Stimulated activated naive CD8-positive, alpha-beta T cell treated with anti-CD3 and anti-CD28 coated beads, Interleukin-15, amount 100 ng/mL, for 72 hours (primary cell): ENCODE results near the gene RAB40C.

Experiments
- ATAC-seq: fragments of 150-1000 bp; cut with Tn5 transposase; 2 replicates; pipeline ENCODE4 v1.10.0; 2021; ENCODE audit warnings: mild to moderate bottlenecking, moderate library complexity
- DNase-seq, 2 donors: peaks; one replicate each; pipeline ENCODE4 v3.0.0; 2021 to 2022
- H3K27ac Mint-ChIP-seq, 2 donors: one replicate each; pipeline ENCODE4 v1.8.0; 2022; ENCODE audit warnings: mild to moderate bottlenecking in 2 of 2, mixed read lengths in 2 of 2, moderate library complexity in 2 of 2
- H3K27me3 Mint-ChIP-seq: one replicate; pipeline ENCODE4 v1.8.0; 2022; ENCODE audit warnings: mixed read lengths
- H3K4me1 Mint-ChIP-seq: one replicate; pipeline ENCODE4 v1.8.0; 2022; ENCODE audit warnings: mild to moderate bottlenecking, mixed read lengths
- H3K4me3 Mint-ChIP-seq, 2 donors: one replicate each; pipeline ENCODE4 v1.8.0; 2022; ENCODE audit warnings: mild to moderate bottlenecking in 2 of 2, mixed read lengths in 2 of 2, moderate library complexity in 1 of 2
- H3K9me3 Mint-ChIP-seq, 2 donors: one replicate each; pipeline ENCODE4 v1.8.0; 2022; ENCODE audit warnings: mixed read lengths in 2 of 2

The RAB40C gene

GRCh38 chr16:608019-608418 lies 18.2 kb downstream of the RAB40C start:
- DNase-seq (peak in 1 of 2 donors; percentile 62), ATAC-seq (peak; percentile 94)
- Mint-ChIP-seq H3K4me1 (peaks cover 30% of the 10 kb centered on the region), H3K4me3 (peak overlapping the region in 1 of 2 donors; percentile 8), H3K27me3 (no peaks in the 10 kb centered on the region), H3K9me3 (no peaks in the 10 kb centered on the region), H3K27ac (no peak overlapping the region)

GRCh38 chr16:609316-609715 lies 19.4 kb downstream of the RAB40C start:
- DNase-seq: no peak
- H3K27me3 Mint-ChIP-seq: no peaks in the 10 kb centered on the region
- no peak for ATAC-seq
- H3K4me1 Mint-ChIP-seq: peaks cover 21% of the 10 kb centered on the region
- H3K27ac Mint-ChIP-seq: no peak overlapping the region
- H3K9me3 Mint-ChIP-seq: no peaks in the 10 kb centered on the region
- no peak overlapping the region for H3K4me3 Mint-ChIP-seq

GRCh38 chr16:609984-610383 lies 20.1 kb downstream of the RAB40C start:
- no peaks in the 10 kb centered on the region for H3K27me3 Mint-ChIP-seq
- no peaks in the 10 kb centered on the region for H3K9me3 Mint-ChIP-seq
- H3K27ac Mint-ChIP-seq: peak overlapping the region in 1 of 2 donors; percentile 37
- no peak overlapping the region for H3K4me3 Mint-ChIP-seq
- ATAC-seq (no peak), DNase-seq (no peak)
- H3K4me1 Mint-ChIP-seq: peaks cover 21% of the 10 kb centered on the region

- DNase-seq (peak; percentile 51 to 62), ATAC-seq (peak; percentile 73)
- peak overlapping the region in 1 of 2 donors; percentile 40 for H3K27ac Mint-ChIP-seq
- H3K9me3 Mint-ChIP-seq: no peaks in the 10 kb centered on the region
- H3K4me1 Mint-ChIP-seq: peaks cover 21% of the 10 kb centered on the region
- no peak overlapping the region for H3K4me3 Mint-ChIP-seq
- H3K27me3 Mint-ChIP-seq: no peaks in the 10 kb centered on the region
Measured at GRCh38 chr16:610513-611381, 20.9 kb downstream of the RAB40C start.

GRCh38 chr16:615122-615521 lies 25.3 kb downstream of the RAB40C start:
- DNase-seq (no peak), ATAC-seq (no peak)
- Mint-ChIP-seq H3K4me3 (no peak overlapping the region), H3K4me1 (peaks cover 5% of the 10 kb centered on the region), H3K27ac (no peak overlapping the region), H3K9me3 (no peaks in the 10 kb centered on the region), H3K27me3 (no peaks in the 10 kb centered on the region)

GRCh38 chr16:616733-617586 lies 27.1 kb downstream of the RAB40C start:
- H3K4me1 Mint-ChIP-seq: peaks cover 5% of the 10 kb centered on the region
- H3K27ac Mint-ChIP-seq: peak overlapping the region in 1 of 2 donors; percentile 27
- H3K4me3 Mint-ChIP-seq: no peak overlapping the region
- no peaks in the 10 kb centered on the region for H3K9me3 Mint-ChIP-seq
- no peak for ATAC-seq
- no peak for DNase-seq
- no peaks in the 10 kb centered on the region for H3K27me3 Mint-ChIP-seq

GRCh38 chr16:617855-618254 lies 28.0 kb downstream of the RAB40C start:
- Mint-ChIP-seq H3K27ac (no peak overlapping the region), H3K4me1 (peaks cover 5% of the 10 kb centered on the region), H3K27me3 (no peaks in the 10 kb centered on the region), H3K4me3 (no peak overlapping the region), H3K9me3 (no peaks in the 10 kb centered on the region)
- DNase-seq: no peak
- no peak for ATAC-seq

- H3K9me3 Mint-ChIP-seq: no peaks in the 10 kb centered on the region
- peaks cover 5% of the 10 kb centered on the region for H3K4me1 Mint-ChIP-seq
Measured at GRCh38 chr16:619476-620100, 29.7 kb downstream of the RAB40C start.

GRCh38 chr16:620700-621525 lies 31.0 kb downstream of the RAB40C start:
- Mint-ChIP-seq H3K27me3 (no peaks in the 10 kb centered on the region), H3K4me3 (no peak overlapping the region), H3K9me3 (no peaks in the 10 kb centered on the region), H3K27ac (no peak overlapping the region), H3K4me1 (peaks cover 5% of the 10 kb centered on the region)
- DNase-seq: no peak
- no peak for ATAC-seq

More at GRCh38 chr16:619476-620100, 29.7 kb downstream of the RAB40C start:
- ATAC-seq (no peak), DNase-seq (no peak)
- H3K4me3 Mint-ChIP-seq: no peak overlapping the region
- no peaks in the 10 kb centered on the region for H3K27me3 Mint-ChIP-seq
- H3K27ac Mint-ChIP-seq: no peak overlapping the region

GRCh38 chr16:621526-622105 lies 31.8 kb downstream of the RAB40C start:
- H3K27me3 Mint-ChIP-seq: no peaks in the 10 kb centered on the region
- no peak for ATAC-seq
- no peaks in the 10 kb centered on the region for H3K9me3 Mint-ChIP-seq
- H3K27ac Mint-ChIP-seq: no peak overlapping the region
- H3K4me3 Mint-ChIP-seq: no peak overlapping the region
- peaks cover 5% of the 10 kb centered on the region for H3K4me1 Mint-ChIP-seq
- DNase-seq: no peak

GRCh38 chr16:622920-623280 lies 33.0 kb downstream of the RAB40C start:
- no peaks in the 10 kb centered on the region for H3K27me3 Mint-ChIP-seq
- no peak overlapping the region for H3K4me3 Mint-ChIP-seq
- ATAC-seq (no peak), DNase-seq (no peak)
- H3K9me3 Mint-ChIP-seq: no peaks in the 10 kb centered on the region
- H3K27ac Mint-ChIP-seq: no peak overlapping the region
- peaks cover 5% of the 10 kb centered on the region for H3K4me1 Mint-ChIP-seq

- Mint-ChIP-seq H3K9me3 (no peaks in the 10 kb centered on the region), H3K27ac (no peak overlapping the region), H3K4me1 (peaks cover 5% of the 10 kb centered on the region), H3K4me3 (no peak overlapping the region), H3K27me3 (no peaks in the 10 kb centered on the region)
- no peak for ATAC-seq
- DNase-seq: no peak
Measured at GRCh38 chr16:624526-625070, 34.7 kb downstream of the RAB40C start.

GRCh38 chr16:625117-625976 lies 35.5 kb downstream of the RAB40C start:
- H3K9me3 Mint-ChIP-seq: no peaks in the 10 kb centered on the region
- H3K4me3 Mint-ChIP-seq: no peak overlapping the region
- H3K27me3 Mint-ChIP-seq: no peaks in the 10 kb centered on the region
- H3K4me1 Mint-ChIP-seq: peaks cover 5% of the 10 kb centered on the region
- ATAC-seq: no peak
- no peak for DNase-seq
- no peak overlapping the region for H3K27ac Mint-ChIP-seq
